Activated B cell treated with CpG ODN at 0.5 μM for 24 hours (primary cell): ENCODE data around the gene BUD13. TPM values are rescaled to one million over a fixed set of nuclear protein-coding genes. Genes with fewer than 3 reads are reported as not detected.

ENCODE experiments used
- ATAC-seq: fragments of 200-7000 bp; cut with Tn5 transposase; one replicate; pipeline ENCODE4 v1.10.0; 2021; ENCODE audit warnings: low read depth, mild to moderate bottlenecking, moderate library complexity
- CTCF ChIA-PET: fragments of 350-600 bp; sonication (Branson Sonifier 250); formaldehyde crosslinking; loops from one replicate; lab custom pipeline; 2021; ENCODE audit warnings: antibody characterized with exemption; lab: Charles Lee
- POLR2A ChIA-PET: fragments of 350-600 bp; sonication (Branson Sonifier 250); formaldehyde crosslinking; loops from one replicate; lab custom pipeline; 2021; ENCODE audit warnings: antibody characterized with exemption; lab: Charles Lee
- DNase-seq: peaks from one replicate; pipeline ENCODE4 v3.0.0; 2022
- H3K27ac Mint-ChIP-seq: one replicate; pipeline ENCODE4 v1.8.0; 2020; ENCODE audit warnings: mixed read lengths
- H3K27me3 Mint-ChIP-seq: one replicate; pipeline ENCODE4 v1.8.0; 2021; ENCODE audit warnings: mixed read lengths
- H3K36me3 Mint-ChIP-seq: one replicate; pipeline ENCODE4 v1.8.0; 2021; ENCODE audit warnings: low read depth, mixed read lengths
- H3K4me1 Mint-ChIP-seq: one replicate; pipeline ENCODE4 v1.8.0; 2021; ENCODE audit warnings: mixed read lengths
- H3K4me3 Mint-ChIP-seq: one replicate; pipeline ENCODE4 v1.8.0; 2020; ENCODE audit warnings: mild to moderate bottlenecking, mixed read lengths
- H3K9me3 Mint-ChIP-seq: one replicate; pipeline ENCODE4 v1.8.0; 2020; ENCODE audit warnings: mixed read lengths
- intact Hi-C: fragments of 100-400 bp; cut with micrococcal nuclease; formaldehyde crosslinking; loops from one replicate; pipeline ENCODE4 v1.15.1; 2024
- total RNA-seq: library from RNA; stranded (reverse); gene quantifications from 2 replicates; pipeline ENCODE4 v1.2.3, GENCODE V29; 2022
- TF ChIP-seq, protein P1 (sequence below): fragments of 200-600 bp; IDR thresholded peaks from one replicate; pipeline ENCODE4 v1.8.0; 2022; ENCODE audit warnings: antibody characterized with exemption, mild to moderate bottlenecking

The BUD13 gene
- total RNA-seq, 1 donor from 2014 or later = 18.8 TPM

DNA sequence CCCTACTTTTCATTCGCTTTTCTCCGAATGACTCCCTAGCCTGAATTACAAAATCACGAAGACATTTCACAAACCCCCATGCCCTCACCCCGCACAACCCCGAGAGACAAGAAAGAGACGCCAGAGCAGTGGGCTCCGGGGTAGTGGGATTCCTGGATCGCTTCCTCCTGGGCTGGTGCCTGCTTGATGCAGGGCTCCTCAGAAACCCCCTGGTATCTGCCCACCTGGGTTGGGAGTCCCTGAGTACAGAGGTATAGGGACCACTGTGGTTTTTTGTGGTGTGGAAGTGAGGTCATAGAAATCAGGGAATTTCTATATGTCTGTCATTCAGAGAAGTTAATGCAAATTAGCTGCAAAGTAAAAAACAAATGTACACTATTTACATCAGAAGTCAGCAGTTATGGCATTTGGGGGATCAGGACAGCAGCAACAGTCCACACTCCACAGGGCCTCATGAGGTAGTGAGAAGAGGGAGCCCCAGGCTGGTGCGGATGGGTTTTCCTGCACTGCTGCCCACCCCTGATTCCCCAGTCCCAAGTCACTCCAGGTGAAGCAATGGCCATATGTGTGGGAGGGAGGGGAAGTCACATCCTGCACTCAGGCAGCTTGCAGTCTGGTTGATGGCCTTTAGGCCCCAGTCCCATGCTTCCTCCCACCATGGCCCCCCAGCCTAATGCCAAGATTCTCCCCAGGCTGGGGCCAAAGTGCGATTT is 39.6 kb downstream of the BUD13 start:
- Mint-ChIP-seq H3K4me1 (peaks cover 17% of the 10 kb centered on the region), H3K27ac (no peak overlapping the region), H3K36me3 (no peaks in the 10 kb centered on the region), H3K27me3 (peaks cover 2% of the 10 kb centered on the region), H3K4me3 (peak overlapping the region; percentile 53), H3K9me3 (no peaks in the 10 kb centered on the region)
- ChIA-PET CTCF (interaction anchor here (1.0 to 1.5 kb wide), 6 partner anchors 9 to 493 kb away, joined by 3 to 16 read pairs (median 7); no protein-coding TSS in a partner anchor), POLR2A (interaction anchor here (0.7 to 1.4 kb wide), 2 partner anchors 10 to 497 kb away, joined by 3 to 5 read pairs; no protein-coding TSS in a partner anchor)
- intact Hi-C loops = loop anchor here (2.0 kb wide), 1 partner anchor 104 kb away; the partner anchor contains the start of gene APOA1
- ATAC-seq (no peak), DNase-seq (no peak)
- TF ChIP-seq, protein P1, sequence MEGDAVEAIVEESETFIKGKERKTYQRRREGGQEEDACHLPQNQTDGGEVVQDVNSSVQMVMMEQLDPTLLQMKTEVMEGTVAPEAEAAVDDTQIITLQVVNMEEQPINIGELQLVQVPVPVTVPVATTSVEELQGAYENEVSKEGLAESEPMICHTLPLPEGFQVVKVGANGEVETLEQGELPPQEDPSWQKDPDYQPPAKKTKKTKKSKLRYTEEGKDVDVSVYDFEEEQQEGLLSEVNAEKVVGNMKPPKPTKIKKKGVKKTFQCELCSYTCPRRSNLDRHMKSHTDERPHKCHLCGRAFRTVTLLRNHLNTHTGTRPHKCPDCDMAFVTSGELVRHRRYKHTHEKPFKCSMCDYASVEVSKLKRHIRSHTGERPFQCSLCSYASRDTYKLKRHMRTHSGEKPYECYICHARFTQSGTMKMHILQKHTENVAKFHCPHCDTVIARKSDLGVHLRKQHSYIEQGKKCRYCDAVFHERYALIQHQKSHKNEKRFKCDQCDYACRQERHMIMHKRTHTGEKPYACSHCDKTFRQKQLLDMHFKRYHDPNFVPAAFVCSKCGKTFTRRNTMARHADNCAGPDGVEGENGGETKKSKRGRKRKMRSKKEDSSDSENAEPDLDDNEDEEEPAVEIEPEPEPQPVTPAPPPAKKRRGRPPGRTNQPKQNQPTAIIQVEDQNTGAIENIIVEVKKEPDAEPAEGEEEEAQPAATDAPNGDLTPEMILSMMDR = no peak

DNA sequence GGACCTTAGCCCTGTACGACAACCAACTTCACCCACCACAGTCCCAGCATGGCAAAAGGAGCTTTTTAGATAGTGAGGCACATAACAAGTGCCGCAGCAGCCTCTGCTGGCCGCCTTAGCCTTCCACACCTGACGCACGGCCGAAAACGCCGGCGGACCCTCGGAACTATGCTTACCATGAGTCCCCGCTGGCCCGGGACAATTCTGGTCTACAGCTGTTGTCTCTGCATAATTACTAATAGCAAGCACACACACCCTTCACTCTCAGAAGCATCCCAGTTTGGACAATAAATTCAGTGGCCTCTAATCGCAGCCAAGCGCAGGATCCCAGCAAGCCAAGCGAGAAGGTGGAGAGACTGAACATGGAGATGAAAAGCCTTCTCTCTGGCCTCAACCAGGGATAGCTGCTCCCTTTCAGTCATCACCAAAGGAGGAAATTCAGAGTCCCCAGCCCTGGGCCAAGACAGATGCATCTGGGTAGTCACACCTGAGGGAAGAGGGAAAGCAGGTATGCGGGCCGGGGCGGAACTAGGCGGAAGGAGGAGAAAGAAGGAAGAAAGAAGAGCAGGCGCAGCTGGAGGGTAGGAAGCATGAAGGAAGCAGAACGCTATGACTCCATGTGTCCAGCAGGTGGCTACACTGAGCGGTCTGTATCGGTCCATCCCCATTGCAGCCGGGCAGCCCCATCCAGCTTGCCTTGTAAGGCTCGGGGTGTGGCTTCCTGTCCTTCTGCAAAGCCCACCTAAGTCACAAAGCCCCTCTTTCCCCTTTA is 40.3 kb downstream of the BUD13 start:
- POLR2A ChIA-PET = interaction anchor here (0.7 to 1.4 kb wide), 2 partner anchors 10 to 498 kb away, joined by 3 to 5 read pairs; no protein-coding TSS in a partner anchor

DNA sequence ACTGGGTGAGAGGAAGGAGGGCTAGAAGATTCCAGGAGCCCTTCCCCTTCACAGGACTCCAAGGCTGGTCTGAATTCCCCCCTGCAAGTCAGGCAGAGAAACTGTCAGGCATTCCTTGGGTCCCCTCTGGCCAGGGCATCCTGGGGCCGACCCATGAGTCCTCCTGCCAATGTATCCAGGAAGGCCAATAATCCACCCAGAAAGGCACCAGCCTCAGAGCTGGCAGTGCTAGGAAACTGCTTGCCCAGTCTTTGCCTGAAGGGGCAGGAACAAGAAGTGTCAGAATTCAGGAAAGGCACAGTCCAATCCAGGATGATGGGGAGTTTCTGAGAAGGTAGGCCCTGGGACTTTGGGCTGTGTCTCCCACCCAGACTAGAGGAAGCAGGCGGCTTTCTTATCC is 41.0 kb downstream of the BUD13 start:
- ChIA-PET CTCF (interaction anchor here (1.3 to 1.5 kb wide), 2 partner anchors 11 to 374 kb away, joined by 7 to 16 read pairs; no protein-coding TSS in a partner anchor), POLR2A (interaction anchor here (1.4 kb wide), 1 partner anchor 9 kb away, joined by 3 read pairs; no protein-coding TSS in a partner anchor)
- Mint-ChIP-seq H3K9me3 (no peaks in the 10 kb centered on the region), H3K27me3 (peaks cover 7% of the 10 kb centered on the region), H3K4me1 (peaks cover 17% of the 10 kb centered on the region), H3K4me3 (no peak overlapping the region), H3K36me3 (no peaks in the 10 kb centered on the region), H3K27ac (no peak overlapping the region)
- DNase-seq (no peak), ATAC-seq (no peak)
- intact Hi-C loops = loop anchor here (1.0 to 2.0 kb wide), 4 partner anchors 10 to 494 kb away; partner anchors contain the start of gene APOA1
- TF ChIP-seq, protein P1 = no peak

More for the DNA sequence above, 40.3 kb downstream of the BUD13 start:
- no peaks in the 10 kb centered on the region for H3K36me3 Mint-ChIP-seq
- TF ChIP-seq, protein P1 = no peak
- DNase-seq (peak; percentile 40), ATAC-seq (peak; percentile 97)
- H3K4me3 Mint-ChIP-seq = peak overlapping the region; percentile 53
- no peak overlapping the region for H3K27ac Mint-ChIP-seq
- H3K27me3 Mint-ChIP-seq = peaks cover 5% of the 10 kb centered on the region
- CTCF ChIA-PET = interaction anchor here (1.0 to 1.5 kb wide), 5 partner anchors 10 to 493 kb away, joined by 4 to 16 read pairs (median 7); no protein-coding TSS in a partner anchor
- peaks cover 17% of the 10 kb centered on the region for H3K4me1 Mint-ChIP-seq
- intact Hi-C loops = loop anchor here (1.0 to 2.0 kb wide), 4 partner anchors 10 to 494 kb away; partner anchors contain the start of gene APOA1
- H3K9me3 Mint-ChIP-seq = no peaks in the 10 kb centered on the region

DNA sequence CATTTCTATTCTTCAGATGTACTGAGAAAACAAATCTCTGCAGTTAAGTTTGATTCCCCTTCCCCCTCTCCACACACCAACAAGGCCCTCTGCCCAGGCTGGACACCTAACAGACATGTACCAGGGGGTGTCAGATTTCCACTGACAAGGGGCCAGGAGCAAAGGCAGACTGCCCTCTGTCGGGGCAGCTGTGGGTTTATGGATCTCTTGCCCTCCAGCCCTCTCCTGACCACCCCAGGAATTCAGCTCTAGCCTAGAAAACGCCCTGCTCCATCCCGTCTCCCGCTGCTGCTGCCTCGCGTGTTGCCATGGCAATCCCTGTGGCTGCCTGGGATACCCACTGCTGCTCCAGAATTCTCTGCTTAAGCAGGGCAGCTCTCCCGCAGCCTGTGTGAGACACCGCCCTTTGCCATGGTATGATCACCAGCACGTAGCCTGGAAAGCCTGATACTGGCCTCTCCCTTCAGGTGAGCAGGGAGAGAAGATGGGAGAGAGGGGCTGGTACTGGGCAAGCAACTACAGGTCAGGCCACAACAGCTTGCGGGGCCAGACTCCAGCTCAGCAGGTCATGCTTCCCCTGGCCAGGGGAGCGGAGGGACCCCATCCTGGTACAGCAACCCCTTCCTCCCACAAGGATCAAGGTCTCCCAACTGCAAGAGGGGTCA is 41.6 kb downstream of the BUD13 start:
- Mint-ChIP-seq H3K27me3 (peaks cover 13% of the 10 kb centered on the region), H3K4me3 (no peak overlapping the region)
- intact Hi-C loops = no loop called here

More for the DNA sequence above, 41.6 kb downstream of the BUD13 start:
- ATAC-seq (no peak), DNase-seq (no peak)
- POLR2A ChIA-PET = no interaction called here
- H3K36me3 Mint-ChIP-seq = no peaks in the 10 kb centered on the region
- CTCF ChIA-PET = no interaction called here
- no peak overlapping the region for H3K27ac Mint-ChIP-seq
- H3K9me3 Mint-ChIP-seq = no peaks in the 10 kb centered on the region
- TF ChIP-seq, protein P1 = no peak
- peaks cover 17% of the 10 kb centered on the region for H3K4me1 Mint-ChIP-seq
